Hematopoietic multipotent progenitor cell treated with erythropoietin and hydrocortisone succinate and interleukin-3 and kit ligand, for 4 days (in vitro differentiated cells): ENCODE results near the gene MYO15A.
A peak's percentile ranks its signal among the peaks of the same experiment; 100 is the strongest.

Experiments used
- DNase-seq: peaks from one replicate; pipeline ENCODE4 v3.0.0-alpha.2; 2015

MYO15A gene, protein sequence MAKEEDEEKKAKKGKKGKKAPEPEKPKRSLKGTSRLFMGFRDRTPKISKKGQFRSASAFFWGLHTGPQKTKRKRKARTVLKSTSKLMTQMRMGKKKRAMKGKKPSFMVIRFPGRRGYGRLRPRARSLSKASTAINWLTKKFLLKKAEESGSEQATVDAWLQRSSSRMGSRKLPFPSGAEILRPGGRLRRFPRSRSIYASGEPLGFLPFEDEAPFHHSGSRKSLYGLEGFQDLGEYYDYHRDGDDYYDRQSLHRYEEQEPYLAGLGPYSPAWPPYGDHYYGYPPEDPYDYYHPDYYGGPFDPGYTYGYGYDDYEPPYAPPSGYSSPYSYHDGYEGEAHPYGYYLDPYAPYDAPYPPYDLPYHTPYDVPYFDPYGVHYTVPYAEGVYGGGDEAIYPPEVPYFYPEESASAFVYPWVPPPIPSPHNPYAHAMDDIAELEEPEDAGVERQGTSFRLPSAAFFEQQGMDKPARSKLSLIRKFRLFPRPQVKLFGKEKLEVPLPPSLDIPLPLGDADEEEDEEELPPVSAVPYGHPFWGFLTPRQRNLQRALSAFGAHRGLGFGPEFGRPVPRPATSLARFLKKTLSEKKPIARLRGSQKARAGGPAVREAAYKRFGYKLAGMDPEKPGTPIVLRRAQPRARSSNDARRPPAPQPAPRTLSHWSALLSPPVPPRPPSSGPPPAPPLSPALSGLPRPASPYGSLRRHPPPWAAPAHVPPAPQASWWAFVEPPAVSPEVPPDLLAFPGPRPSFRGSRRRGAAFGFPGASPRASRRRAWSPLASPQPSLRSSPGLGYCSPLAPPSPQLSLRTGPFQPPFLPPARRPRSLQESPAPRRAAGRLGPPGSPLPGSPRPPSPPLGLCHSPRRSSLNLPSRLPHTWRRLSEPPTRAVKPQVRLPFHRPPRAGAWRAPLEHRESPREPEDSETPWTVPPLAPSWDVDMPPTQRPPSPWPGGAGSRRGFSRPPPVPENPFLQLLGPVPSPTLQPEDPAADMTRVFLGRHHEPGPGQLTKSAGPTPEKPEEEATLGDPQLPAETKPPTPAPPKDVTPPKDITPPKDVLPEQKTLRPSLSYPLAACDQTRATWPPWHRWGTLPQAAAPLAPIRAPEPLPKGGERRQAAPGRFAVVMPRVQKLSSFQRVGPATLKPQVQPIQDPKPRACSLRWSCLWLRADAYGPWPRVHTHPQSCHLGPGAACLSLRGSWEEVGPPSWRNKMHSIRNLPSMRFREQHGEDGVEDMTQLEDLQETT (N-terminal part only)

DNA sequence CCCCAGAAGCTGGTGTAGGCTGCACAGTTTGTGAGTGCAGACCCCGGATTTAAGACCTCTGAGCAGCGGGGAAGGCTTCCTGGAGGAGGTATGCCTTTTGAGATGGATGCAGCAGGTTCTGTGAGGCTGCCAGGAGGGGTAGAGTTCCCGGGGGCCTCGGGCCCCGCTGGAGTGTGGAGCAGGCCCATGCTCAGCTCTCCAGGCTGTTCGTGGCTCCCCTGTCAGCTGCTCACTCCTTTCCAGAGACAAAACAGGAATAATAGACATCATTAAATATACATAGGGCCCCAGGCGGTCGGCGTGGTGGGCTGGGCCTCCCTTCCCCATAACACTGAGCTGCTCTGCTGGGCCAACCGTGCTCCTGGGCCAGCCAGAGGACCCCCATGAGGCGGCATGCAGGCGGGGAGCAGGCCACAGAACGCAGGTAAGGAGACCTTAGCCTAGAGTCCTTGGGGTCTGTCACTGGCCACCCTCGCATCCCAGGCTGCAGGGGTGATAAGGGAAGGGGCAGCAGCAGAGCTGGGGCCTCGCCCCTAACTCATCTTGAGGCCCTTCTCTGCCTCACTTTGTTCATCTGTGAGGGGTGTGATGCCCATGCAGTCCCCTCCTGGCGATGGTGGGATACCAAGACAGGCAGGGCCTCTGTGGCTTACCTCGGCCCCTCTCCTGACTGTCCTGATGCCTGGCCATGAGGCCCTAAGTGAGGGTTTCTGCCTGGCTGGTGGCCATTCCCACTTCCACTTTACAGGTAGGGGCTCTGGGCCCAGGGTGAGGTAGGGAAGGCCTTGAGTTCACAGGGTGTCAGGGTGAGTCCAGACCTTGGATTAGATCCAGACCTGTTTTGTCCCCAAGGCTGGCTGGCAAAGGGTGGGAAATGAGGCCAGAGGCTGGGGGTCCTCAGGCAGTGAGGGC is at the start of gene MYO15A:
Gene MYO15A (plus strand): TSS at position 356 of the 912 bp plus-strand sequence. CDS start 10,045 bp downstream, outside the sequence.
- no peak for DNase-seq

GRCh38 chr17:18059283-18059682 is 49.3 kb upstream of the MYO15A start:
- DNase-seq: no peak

GRCh38 chr17:18064053-18064452 is 44.5 kb upstream of the MYO15A start:
- no peak for DNase-seq

GRCh38 chr17:18065546-18065945 is 43.0 kb upstream of the MYO15A start:
- DNase-seq: no peak

DNA sequence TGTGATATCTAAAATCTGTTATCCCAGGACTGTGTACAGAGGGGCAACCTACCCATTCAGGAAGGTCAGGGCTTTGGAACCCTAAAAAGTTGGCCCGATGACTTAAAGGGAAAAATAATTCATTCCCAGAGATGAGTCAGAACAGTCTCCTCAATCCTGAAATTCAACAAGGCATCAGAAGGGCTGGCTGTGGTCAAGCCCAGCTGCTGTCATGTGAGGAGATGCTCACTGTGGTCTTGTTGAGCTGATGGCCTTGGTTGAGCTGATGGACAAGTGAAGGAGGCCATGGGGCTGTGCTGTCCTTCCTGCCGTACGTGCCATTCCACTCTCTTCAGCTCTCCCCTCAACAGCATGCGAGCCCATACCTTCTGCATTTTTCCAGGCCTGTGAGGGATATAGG is 41.7 kb upstream of the MYO15A start:
- no peak for DNase-seq

DNA sequence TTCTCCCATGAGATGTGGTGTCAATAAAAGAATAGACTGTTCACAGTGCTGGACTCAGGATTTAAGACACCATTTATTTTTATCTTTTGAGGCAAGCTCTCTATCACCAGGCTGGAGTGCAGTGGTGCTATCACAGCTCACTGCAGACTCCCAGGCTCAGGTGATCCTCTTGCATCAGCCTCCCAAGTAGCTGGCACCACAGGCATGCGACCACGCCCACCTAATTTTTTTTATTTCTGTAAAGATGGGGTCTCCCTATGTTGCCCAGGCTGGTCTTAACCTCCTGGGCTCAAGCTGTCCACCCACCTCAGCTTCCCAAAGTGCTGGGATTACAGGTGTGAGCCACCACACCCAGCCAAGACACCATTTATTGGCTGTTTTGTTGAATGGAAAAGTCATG is 39.5 kb upstream of the MYO15A start:
- no peak for DNase-seq

GRCh38 chr17:18070861-18071340 is 37.7 kb upstream of the MYO15A start:
- peak; percentile 35 for DNase-seq

GRCh38 chr17:18071751-18072150 is 36.8 kb upstream of the MYO15A start:
- DNase-seq: no peak

DNA sequence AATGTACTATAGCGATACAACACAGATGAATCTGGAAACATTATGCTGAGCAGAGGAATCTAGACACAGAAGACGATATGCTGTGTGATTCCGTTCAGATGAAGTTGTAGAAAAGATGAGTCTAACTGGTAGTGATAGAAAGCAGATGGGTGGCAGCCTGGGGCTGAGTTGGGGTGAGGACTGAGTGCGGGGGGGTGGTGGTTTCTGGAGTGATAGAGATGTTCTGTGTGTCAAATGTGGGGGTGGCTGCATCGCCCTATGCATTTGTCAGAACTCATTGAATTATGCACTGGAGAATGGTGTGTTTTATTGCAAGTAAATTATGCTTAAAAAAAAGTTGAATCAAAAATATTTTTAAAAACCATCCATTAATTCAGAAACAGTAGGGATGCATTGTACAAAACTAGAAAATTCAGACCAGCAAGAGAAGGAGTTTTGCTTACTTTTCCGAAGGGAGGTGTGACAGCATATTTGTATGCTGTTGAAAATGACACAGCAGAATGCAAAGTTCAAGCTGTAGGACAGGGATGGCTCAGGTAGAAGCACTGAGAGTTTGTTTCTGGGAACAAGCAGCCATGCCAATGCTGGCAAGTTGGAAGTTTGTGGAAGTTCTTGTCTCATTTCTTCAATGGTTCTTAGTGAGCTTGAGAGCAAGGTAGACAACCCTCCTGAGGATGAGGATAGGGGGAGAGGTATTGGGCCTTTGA is 33.8 kb upstream of the MYO15A start:
- DNase-seq: no peak

- no peak for DNase-seq
Observed at GRCh38 chr17:18076936-18077335, 31.6 kb upstream of the MYO15A start.

DNA sequence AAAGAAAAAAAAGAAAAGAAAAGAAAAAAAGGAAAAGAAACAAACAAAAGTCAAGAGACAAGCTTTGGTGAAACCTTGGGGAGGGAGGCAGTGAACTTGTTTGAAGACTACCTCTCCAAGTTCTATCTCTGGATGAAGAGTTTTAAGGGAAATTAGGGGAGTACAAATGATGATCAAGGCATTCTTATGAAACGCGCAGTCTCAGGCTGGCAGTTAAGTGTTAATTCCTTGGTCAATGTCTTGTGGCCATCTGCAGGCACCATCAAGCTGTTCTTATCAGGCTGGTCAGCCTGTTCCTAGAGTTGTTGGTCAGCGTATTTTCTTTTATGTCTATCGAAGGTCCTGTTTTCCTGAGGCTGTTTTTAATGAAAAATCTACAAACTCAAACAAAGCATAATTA is 29.0 kb upstream of the MYO15A start:
- DNase-seq: no peak

DNA sequence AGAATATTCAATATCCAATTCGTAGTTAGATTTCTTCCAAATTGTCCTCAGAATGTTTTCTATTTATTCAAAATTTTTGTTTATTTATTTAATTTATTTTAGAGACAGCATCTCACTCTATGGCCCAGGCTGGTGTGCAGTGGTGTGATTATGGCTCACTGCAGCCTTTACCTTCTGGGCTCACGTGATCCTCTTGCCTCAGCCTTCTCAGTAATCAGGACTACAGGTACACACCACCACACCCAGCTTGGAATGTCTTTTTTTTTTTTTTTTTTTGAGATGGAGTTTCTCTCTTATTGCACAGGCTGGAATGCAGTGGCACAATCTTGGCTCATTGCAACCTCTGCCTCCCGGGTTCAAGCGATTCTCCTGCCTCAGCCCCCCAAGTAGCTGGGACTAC is 24.3 kb upstream of the MYO15A start:
- DNase-seq: no peak

- peak; percentile 95 for DNase-seq
Observed at GRCh38 chr17:18087610-18088491, 20.7 kb upstream of the MYO15A start, which contains the start of gene DRG2. Gene DRG2, plus strand, starts transcription at chr17:18087948. Its CDS starts 76 bp downstream, at chr17:18088024.

- DNase-seq: no peak
Observed at GRCh38 chr17:18089613-18090012, 18.9 kb upstream of the MYO15A start.

DNA sequence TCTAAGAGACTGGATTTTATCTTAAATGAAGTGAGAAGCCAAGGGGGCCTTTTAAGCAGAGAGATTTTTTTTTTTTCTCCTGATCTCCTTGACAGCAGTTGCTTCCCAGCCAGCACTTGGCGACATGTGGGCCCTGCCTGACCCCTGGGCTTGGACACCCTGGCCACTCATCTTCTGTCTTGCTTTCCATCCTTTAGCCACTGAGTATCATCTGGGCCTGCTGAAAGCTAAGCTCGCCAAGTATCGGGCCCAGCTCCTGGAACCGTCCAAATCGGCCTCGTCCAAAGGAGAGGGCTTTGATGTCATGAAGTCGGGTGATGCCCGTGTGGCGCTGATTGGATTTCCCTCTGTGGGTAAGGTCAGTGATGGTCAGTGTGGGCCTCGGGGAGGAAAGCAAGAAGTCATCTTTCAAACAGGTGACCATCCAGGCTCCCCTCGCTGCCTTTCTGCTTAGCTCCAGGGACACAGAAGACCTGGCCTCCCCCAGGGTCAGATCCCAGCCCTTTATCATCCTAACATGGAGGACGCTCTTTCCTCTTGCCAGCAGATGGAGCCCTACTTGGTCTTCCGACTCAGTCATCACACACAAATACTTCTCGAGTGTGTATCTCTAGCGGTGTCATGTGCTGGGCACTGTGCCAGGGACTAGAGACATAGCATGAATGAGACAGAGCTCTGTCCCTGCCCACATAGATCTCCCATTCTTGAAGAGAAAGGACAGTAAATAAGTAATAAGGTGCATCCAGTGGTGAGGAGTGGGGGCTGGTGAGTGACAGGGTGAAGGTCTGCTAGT is 14.7 kb upstream of the MYO15A start:
- peak; percentile 92 for DNase-seq

- DNase-seq: no peak
Observed at GRCh38 chr17:18094409-18094807, 14.1 kb upstream of the MYO15A start.

DNA sequence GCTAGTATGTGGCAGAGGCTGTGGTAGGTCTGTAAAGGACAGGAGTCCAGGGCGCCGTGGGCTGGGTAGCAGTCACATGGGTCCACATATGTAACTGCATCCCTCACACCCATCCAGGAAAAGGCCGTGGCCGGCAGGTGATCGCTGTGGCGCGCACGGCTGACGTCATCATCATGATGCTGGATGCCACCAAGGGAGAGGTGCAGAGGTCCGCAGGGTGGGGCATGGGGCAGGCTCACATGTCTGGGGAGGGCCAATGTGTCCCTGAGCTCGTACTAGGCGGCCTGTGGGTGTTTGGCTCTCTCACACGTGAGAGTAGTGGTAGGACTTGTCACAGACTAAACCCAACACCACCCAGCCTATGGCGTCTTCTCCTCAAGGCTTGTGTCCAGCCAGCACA is 9.0 kb upstream of the MYO15A start:
- no peak for DNase-seq

GRCh38 chr17:18100616-18101015 is 7.9 kb upstream of the MYO15A start:
- no peak for DNase-seq

- DNase-seq: no peak
Observed at GRCh38 chr17:18101828-18102227, 6.7 kb upstream of the MYO15A start.
